PC-9 (cell line): ENCODE measurements around the gene APC.

Experiments
- EZH2 ChIP-seq: fragments of 200-600 bp; sonication (generic); IDR thresholded peaks from 2 replicates; pipeline ENCODE4 v1.8.0; 2017; ENCODE audit warnings: antibody characterized with exemption, low read depth
- TF ChIP-seq, protein P1 (sequence below): fragments of 200-600 bp; sonication (generic); conservative IDR thresholded peaks from 2 replicates; pipeline ENCODE4 v1.6.1; 2017; ENCODE audit warnings: mixed run types, antibody characterized with exemption, mild to moderate bottlenecking, moderate library complexity

- TF ChIP-seq, protein P1, sequence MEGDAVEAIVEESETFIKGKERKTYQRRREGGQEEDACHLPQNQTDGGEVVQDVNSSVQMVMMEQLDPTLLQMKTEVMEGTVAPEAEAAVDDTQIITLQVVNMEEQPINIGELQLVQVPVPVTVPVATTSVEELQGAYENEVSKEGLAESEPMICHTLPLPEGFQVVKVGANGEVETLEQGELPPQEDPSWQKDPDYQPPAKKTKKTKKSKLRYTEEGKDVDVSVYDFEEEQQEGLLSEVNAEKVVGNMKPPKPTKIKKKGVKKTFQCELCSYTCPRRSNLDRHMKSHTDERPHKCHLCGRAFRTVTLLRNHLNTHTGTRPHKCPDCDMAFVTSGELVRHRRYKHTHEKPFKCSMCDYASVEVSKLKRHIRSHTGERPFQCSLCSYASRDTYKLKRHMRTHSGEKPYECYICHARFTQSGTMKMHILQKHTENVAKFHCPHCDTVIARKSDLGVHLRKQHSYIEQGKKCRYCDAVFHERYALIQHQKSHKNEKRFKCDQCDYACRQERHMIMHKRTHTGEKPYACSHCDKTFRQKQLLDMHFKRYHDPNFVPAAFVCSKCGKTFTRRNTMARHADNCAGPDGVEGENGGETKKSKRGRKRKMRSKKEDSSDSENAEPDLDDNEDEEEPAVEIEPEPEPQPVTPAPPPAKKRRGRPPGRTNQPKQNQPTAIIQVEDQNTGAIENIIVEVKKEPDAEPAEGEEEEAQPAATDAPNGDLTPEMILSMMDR, result no peak
- no peak for TF ChIP-seq EZH2
Measured at GRCh38 chr5:112694853-112695709, 42.6 kb upstream of the APC start.
